HG02763 (cell line): ENCODE results near the gene NSUN6.
A peak's percentile ranks its signal among the peaks of the same experiment; 100 is the strongest.

ENCODE experiments used
- ATAC-seq: cut with Tn5 transposase; IDR thresholded peaks from one replicate; pipeline ENCODE4 v1.9.1; 2021; ENCODE audit warnings: mild to moderate bottlenecking, moderate library complexity; ENCODE audit not compliant: unreplicated experiment

NSUN6 gene

DNA sequence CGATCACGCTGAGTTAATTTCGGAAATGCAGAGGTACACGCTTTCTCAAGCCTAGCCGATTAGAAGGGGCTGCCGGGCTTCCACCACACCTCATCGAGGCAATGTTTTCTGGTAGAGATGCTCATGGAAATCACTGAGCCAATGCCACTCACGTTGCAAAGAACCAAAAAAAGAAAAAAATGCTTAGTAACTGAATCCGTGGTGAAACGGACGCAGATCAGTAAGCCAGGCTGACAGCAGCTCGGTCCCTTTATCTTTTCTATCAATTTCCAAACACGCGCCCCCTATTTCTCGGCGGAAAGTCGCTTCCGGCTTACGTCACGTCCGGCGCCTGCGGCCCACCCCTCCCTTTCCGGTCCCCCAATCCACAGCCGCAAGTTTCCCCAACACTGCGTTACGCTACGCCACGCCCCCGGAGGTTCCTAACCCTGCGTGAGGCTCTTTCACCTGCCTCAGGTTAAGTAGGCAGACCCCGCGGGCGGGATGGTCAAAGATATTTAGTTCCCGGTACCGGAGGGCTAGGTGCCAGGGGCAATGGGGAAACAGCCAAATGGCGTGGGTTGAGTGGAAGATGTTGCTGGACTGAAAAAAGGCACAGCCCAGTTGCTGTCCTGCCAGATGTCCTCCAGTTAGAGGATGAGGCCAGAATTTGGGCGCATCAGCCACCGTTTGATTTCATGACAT lies at the start of gene NSUN6:
Gene NSUN6, minus strand, starts transcription at position 264 of the 684 bp plus-strand sequence. CDS start 384 bp downstream, outside the sequence.
- ATAC-seq: peak; percentile 100

- ATAC-seq: no peak
These were observed 48.8 kb upstream of the NSUN6 start for GRCh38 chr10:18699849-18700840.

DNA sequence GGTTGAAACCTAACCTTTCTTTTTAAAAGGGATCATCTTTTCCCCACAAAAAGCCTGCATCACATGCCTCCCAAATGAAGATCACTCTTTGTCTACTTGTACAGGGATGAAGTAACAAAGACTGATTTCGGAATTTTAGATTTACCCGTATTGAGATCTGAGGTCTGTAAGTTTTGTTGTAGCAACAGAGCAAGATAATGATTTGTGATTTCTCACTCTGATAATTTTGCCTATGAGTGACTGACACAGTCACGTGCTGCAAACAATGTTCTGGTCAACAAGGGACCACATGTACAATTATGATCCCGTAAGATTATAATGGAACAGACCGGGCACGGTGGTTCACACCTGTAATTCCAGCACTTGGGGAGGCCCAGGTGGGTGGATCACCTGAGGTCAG lies 39.2 kb upstream of the NSUN6 start:
- ATAC-seq: no peak

DNA sequence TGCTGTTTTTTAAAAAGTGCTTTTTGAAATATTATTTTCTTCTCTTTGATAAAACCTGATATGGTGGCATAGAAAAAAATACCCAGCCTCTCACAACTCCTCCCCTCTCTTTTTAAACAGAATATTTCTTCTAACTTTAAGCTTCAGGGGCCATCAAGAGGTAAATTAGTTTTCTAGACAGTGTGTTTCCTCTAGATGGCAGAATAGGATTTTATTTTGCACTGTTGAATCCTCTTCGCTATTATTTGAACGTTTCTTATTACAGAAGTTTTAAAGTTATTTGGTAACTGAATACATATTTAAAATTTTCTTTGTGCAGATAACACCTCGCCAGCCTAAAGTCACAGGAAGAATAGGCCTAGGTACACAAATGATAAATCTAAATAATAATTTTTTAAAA lies 38.1 kb upstream of the NSUN6 start:
- no peak for ATAC-seq

GRCh38 chr10:18687706-18688105 lies 36.3 kb upstream of the NSUN6 start:
- ATAC-seq: no peak

DNA sequence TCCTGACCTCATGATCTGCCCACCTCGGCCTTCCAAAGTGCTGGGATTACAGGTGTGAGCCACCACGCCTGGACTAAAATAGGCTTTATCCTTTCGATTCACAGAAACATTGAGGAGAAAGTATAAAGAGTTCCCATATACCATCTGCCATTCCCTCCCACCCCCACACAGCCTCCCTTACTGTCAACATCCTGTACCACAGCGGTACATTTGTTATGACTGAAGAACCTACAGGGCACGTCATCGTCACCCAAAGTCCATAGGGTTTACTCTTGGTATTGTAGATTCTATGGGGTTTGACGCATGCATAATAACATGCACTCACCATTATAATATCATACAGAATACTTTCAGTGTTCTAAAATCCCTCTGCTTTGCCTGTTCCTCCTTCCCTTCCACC lies 35.8 kb upstream of the NSUN6 start:
- ATAC-seq: no peak

GRCh38 chr10:18685555-18685954 lies 34.2 kb upstream of the NSUN6 start:
- no peak for ATAC-seq

GRCh38 chr10:18684953-18685352 lies 33.6 kb upstream of the NSUN6 start:
- ATAC-seq: no peak

- ATAC-seq: no peak
These were observed 33.0 kb upstream of the NSUN6 start for GRCh38 chr10:18684416-18684815.

DNA sequence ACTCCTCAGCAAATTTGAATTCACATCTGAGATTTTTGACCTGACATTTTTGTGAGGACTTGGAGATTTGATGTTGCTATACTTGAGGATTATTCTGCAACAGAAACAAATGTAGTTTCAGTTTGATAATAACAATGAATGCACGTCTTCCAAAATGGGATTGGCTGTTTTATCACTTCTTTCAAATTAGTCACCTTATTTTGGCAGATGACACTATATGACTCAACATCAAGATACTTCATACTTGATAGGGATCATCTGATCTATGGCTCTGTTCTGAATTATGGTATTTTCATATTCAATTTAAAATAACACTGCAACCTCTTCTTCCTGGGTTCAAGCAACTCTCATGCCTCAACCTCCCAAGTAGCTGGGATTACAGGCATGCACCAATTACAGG lies 32.0 kb upstream of the NSUN6 start:
- ATAC-seq: no peak

- no peak for ATAC-seq
These were observed 30.6 kb upstream of the NSUN6 start for GRCh38 chr10:18681971-18682411.

GRCh38 chr10:18681366-18681765 lies 30.0 kb upstream of the NSUN6 start:
- ATAC-seq: no peak

- no peak for ATAC-seq
These were observed 29.4 kb upstream of the NSUN6 start for GRCh38 chr10:18680754-18681153.

GRCh38 chr10:18675086-18675801 lies 23.9 kb upstream of the NSUN6 start:
- no peak for ATAC-seq

DNA sequence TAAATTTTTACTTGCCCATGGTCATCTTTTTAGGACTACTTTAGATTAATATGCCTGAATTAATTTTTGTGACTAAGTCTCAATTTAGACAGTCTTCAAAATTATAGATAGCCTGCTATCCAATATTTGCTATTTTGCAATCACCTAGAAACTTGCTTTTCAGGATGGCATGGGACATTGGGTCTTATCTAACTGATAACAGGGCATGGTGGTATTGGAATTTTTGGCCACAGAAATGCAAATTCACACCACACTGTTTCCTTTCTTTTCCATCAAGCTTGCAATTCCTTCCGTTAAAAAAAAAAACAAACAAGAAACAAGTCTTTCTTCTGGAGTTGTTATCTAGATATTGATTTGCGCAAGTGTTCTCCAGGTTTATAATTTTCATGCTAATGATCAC lies 16.6 kb upstream of the NSUN6 start:
- no peak for ATAC-seq

DNA sequence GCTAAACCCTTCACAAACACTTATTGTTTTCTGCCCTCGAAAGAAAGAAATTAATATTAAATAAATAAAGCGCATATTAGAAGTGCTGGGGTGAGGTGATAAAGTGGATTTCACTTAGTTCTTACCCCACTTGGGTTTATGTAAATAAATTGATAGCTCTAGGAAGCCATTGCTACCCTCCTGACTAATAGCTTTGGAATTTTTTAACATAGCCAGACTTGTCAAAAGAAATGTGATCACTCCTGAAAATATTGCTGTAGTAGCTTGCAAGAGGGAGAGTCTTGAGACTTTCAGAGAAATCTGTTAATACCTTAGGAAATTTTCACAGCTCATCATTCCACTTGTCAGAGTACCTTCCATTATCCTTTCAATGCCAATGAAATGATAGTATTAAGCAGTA lies 15.4 kb upstream of the NSUN6 start:
- no peak for ATAC-seq

DNA sequence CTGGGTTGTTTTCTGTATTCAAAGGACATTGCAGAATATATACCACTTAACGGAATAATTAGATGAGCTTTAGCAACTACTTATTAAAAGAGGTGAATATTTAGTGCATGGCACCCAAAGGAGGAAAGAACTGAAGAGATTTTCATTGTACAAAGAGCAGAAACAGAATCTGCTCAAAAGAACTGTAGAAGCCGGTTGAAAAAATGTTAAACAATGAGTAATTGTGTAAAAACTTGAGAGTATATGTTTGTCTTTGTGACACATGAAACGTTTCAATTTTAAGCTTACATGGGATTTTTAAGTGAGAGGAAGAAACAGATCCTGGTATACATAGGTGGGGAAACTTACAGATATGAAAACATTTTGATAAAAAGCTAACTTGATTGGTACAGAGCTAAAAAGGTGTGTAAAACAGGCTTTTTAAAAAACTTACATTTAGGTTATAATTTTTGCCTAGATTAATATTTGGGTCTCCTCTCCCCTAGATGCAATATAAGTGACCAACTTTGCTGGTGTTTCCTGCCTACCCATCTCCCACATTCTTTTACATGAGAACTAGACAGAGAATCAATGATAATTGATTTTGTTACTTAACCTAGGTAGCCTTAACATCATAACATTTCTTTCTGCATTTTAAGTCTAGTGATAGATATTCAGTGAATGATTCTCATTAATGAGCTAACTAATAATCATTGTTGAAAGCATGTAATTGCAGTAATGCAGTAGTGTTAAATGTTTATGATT lies 14.6 kb upstream of the NSUN6 start:
- ATAC-seq: no peak

- ATAC-seq: no peak
These were observed 13.6 kb upstream of the NSUN6 start for GRCh38 chr10:18664841-18665478.

- no peak for ATAC-seq
These were observed 9.5 kb upstream of the NSUN6 start for GRCh38 chr10:18660816-18661431.
